ENCODE data around the gene SERPINA1. TPM values are rescaled to one million over a fixed set of nuclear protein-coding genes. Genes with fewer than 3 reads are reported as not detected.

The SERPINA1 gene
- total RNA-seq, 2 donors from 2014 or later: 15.2 to 22.4 TPM

- no peaks in the 10 kb centered on the region for H3K27me3 ChIP-seq (replicated peaks; ENCODE audit: insufficient read depth)
- ATAC-seq (ENCODE audit: insufficient number of reproducible peaks, low FRiP score, low read depth): no peak
These were observed 58.5 kb downstream of the SERPINA1 start for GRCh38 chr14:94329857-94330256.

DNA sequence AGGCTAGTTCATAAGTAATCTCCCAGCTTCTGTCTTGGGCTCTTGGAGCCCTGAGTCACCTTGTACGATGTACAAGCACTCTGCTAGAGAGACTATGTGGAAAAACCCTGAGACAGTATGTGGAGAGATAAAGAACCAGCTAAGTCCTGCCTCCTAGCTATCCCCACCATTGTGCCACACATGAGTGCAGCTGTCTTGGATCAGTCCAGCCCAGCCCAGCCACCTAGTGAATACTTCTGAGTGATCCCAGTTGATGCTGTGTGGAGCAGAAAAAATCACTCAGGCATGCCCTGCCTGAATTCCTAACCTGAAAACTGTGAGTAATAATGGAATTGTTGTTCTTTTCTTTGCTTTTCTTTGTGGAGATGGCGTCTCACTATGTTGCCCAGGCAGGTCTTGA, 60.2 kb downstream of the SERPINA1 start:
- H3K27ac ChIP-seq: no peak overlapping the region

More at GRCh38 chr14:94329857-94330256, 58.5 kb downstream of the SERPINA1 start:
- Histone ChIP-seq H3K9me3 (no peaks in the 10 kb centered on the region), H3K36me3 (no peaks in the 10 kb centered on the region), H3K27ac (no peak overlapping the region), H3K4me3 (no peak overlapping the region), H3K4me1 (ENCODE audit: control insufficient read depth in 1 of 2, low read depth in 2 of 2) (no peaks in the 10 kb centered on the region)
- TF ChIP-seq CTCF (IDR thresholded peaks at IDR 0.05): no peak
- no peak for DNase-seq (ENCODE audit: low spot score)

More for the DNA sequence above, 60.2 kb downstream of the SERPINA1 start:
- Histone ChIP-seq H3K36me3 (no peaks in the 10 kb centered on the region), H3K4me1 (ENCODE audit: control insufficient read depth in 1 of 2, low read depth in 2 of 2) (no peaks in the 10 kb centered on the region), H3K27me3 (replicated peaks; ENCODE audit: insufficient read depth) (no peaks in the 10 kb centered on the region), H3K9me3 (no peaks in the 10 kb centered on the region), H3K4me3 (no peak overlapping the region)
- TF ChIP-seq CTCF (IDR thresholded peaks at IDR 0.05): no peak
- no peak for ATAC-seq (ENCODE audit: insufficient number of reproducible peaks, low FRiP score, low read depth)
- DNase-seq (ENCODE audit: low spot score): no peak

Other genes starting within 250 kb of the SERPINA1 start
- gene PPP4R4, start 214.3 kb downstream of the SERPINA1 start, total RNA-seq: 1 to 10 TPM in 1 of 2 donors, under 1 TPM in 1; 0.27 to 8.9 TPM
- under 1 TPM in 1 of 2 donors, not detected in 1; 0.28 TPM for gene SERPINA10, start 95.3 kb downstream of the SERPINA1 start, total RNA-seq
- not detected for gene SERPINA6, start 65.3 kb downstream of the SERPINA1 start, total RNA-seq
- not detected for gene SERPINA2, start 21.9 kb downstream of the SERPINA1 start, total RNA-seq
- not detected for gene SERPINA11, start 64.2 kb upstream of the SERPINA1 start, total RNA-seq
- gene SERPINA9, start 87.6 kb upstream of the SERPINA1 start, total RNA-seq: 1 to 10 TPM in 1 of 2 donors, not detected in 1; 2.3 TPM
- gene SERPINA12, start 120.9 kb upstream of the SERPINA1 start, total RNA-seq: not detected
- not detected for gene SERPINA4, start 172.8 kb upstream of the SERPINA1 start, total RNA-seq
- gene SERPINA5, start 192.8 kb upstream of the SERPINA1 start, total RNA-seq: 1 to 10 TPM; 4.4 to 6.8 TPM
- 100 to 1,000 TPM; 140 to 252 TPM for gene SERPINA3, start 223.8 kb upstream of the SERPINA1 start, total RNA-seq